Gastrocnemius medialis (tissue), 4 donors: ENCODE data around the gene FBXL7.

ENCODE experiments used
- CTCF ChIP-seq, 5 experiments: fragments of 450-650 bp in 3 of 5; fragments of 200-600 bp in 2 of 5; sonication (generic) in 2 of 5; IDR thresholded peaks in 4 of 5; conservative IDR thresholded peaks in 1 of 5; 1 replicate in 4 of 5; 2 replicates in 1 of 5; pipeline ENCODE4 v1.5.1; 2016 to 2019; ENCODE audit warnings: antibody characterized with exemption in 5 of 5, mild to moderate bottlenecking in 3 of 5, moderate library complexity in 3 of 5
- POLR2A ChIP-seq, 2 donors: fragments of 450-650 bp; IDR thresholded peaks; one replicate each; pipeline ENCODE4 v1.6.1; 2017; ENCODE audit warnings: antibody characterized with exemption in 2 of 2, mild to moderate bottlenecking in 2 of 2, moderate library complexity in 2 of 2

GRCh38 chr5:15787681-15788080 lies 287.7 kb downstream of the FBXL7 start:
- TF ChIP-seq POLR2A (IDR thresholded peaks at IDR 0.05) (no peak), CTCF (IDR thresholded peaks at IDR 0.05 in 4 of 5, conservative IDR thresholded peaks at IDR 0.05 in 1 of 5) (no peak)
